Stimulated activated CD8-positive, alpha-beta memory T cell treated with anti-CD3 and anti-CD28 coated beads, Interleukin-4, amount 100 ng/mL, for 4 hours (primary cell): ENCODE measurements around the gene ZNF765.
A peak's percentile ranks its signal among the peaks of the same experiment; 100 is the strongest.
"Not testable (repeated sequence)": the region's sequence is repeated elsewhere in the genome, so short reads cannot be mapped to it uniquely, and the experiment has no call there.

Experiments
- DNase-seq, 2 donors: peaks; one replicate each; pipeline ENCODE4 v3.0.0-alpha.2; 2020; ENCODE audit warnings: low read depth in 2 of 2, low spot score in 1 of 2

Gene ZNF765

GRCh38 chr19:53394974-53395839 is at the start of gene ZNF765:
ZNF765 (plus strand) TSS chr19:53395149; CDS start chr19:53398016, 2,867 bp downstream.
- peak; percentile 91 to 98 for DNase-seq

DNA sequence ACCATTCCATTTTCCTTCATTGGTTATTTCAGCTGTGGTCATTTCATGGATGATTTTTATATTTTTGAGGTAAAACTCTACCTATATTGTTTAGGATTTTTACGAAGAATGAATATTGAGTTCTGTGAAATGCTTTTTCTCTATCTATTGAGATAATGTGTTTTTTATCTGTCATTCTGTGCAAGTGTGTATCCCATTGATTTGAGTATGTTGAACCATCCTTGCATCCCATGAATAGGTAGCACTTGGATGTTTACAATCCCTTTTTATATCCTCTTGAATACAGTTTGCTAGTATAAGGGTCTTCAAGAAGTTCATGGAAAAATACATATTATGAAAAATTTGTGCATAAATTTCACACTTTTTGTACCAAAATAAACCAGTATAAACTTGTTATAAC is 39.2 kb upstream of the ZNF765 start:
- no peak for DNase-seq

DNA sequence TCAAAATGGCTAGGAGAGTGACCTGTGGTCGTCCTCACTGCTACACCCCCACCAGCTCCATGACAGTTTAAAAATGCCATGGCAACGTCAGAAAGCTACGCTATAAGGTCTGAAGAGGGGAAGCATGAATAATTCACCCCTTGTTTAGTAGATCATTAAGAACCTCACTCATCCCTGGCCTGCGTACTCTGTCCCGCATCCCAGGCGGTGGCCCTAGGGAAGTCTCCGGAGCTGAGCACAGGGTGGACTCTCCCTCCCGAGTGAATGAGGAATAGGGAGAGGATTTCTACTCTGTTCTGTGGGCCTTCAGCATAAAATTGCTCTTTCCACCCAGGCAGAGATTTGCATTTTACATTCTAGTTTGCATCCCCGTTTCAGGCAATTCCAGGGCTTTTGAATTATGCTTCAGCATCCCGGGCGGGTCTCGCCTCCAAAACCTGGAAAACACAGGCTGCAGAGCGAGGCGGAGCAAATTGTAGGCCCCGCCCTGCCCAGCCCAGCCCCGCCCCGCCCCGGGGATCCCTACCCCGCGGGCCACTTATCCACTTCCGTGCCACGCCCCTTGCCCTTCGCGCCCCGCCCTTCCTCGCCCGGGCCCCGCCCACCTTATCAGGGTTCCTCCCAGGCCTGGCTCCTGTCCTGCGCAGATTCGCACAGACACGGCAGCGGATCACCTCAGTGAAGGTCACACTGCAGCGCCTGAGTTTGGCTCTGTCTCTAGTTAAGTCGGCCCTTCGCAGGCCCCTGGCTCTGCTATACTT is 36.9 kb upstream of the ZNF765 start:
- DNase-seq = no peak

DNA sequence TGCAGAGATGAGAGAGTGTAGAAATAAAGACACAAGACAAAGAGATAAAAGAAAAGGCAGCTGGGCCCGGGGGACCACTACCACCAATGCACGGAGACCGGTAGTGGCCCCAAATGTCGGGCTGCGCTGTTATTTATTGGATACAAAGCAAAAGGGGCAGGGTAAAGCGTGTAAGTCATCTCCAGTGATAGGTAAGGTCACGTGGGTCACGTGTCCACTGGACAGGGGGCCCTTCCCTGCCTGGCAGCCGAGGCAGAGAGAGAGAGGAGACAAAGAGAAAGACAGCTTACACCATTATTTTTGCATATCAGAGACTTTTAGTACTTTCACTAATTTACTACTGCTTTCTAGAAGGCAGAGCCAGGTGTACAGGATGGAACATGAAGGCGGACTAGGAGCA is 34.9 kb upstream of the ZNF765 start:
- DNase-seq = not testable (repeated sequence)

- DNase-seq = peak; percentile 93 to 95
Measured at GRCh38 chr19:53365134-53365898, 29.6 kb upstream of the ZNF765 start, which contains the start of gene ZNF525. ZNF525 (plus strand) TSS chr19:53365705; CDS start chr19:53372282, 6,577 bp downstream.

DNA sequence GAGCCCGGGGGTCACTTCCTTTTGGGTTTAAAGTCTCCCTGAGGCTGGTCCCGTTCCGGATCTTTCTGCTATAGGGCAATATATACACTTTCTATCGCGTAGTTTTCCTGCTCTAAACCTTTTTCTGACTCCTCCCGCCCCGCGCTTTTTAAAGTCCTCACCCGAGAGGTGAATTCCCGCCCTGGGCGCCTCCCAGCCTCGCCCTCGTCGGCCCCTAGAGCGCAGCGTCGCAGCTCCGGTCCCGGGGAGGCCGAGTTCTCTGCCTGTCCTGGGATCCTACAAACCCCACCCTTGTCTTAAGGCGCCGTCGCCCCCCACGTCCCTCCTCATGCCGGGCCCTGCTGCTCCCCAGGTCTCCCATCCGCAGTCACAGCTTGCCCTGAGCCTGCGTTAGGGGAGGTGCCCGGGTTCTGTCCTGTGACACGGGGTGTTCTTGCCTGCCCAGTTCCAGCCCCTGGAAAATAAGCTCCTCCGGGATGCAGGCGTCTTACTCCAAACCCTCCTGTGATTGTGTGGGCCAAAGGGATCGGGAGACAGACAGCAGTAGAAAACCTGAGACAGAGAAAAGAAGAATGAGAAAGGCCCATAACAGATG is 29.0 kb upstream of the ZNF765 start:
- DNase-seq = peak in 1 of 2 donors; percentile 1

DNA sequence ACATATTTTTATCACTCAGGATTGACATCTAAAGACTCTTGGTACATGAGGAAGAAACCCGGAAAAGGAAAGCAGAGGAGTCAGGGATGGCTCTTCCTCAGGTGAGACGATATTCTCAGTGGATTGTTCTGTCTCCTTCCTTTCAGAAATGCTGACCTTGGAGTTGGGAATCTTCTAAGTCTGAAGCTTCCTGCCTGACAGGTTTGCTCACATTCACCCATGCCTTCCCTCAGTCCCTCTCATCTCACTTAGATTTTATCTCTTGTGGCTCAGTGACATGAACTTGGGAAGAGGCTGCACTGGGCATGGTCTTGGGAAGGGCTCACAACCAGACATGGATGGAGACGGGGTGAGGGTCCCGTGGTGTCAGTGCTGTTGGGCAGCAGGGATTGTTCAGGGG is 22.8 kb upstream of the ZNF765 start:
- DNase-seq = no peak

GRCh38 chr19:53374288-53374687 is 20.7 kb upstream of the ZNF765 start:
- DNase-seq = no peak

GRCh38 chr19:53374743-53375142 is 20.2 kb upstream of the ZNF765 start:
- DNase-seq = no peak

DNA sequence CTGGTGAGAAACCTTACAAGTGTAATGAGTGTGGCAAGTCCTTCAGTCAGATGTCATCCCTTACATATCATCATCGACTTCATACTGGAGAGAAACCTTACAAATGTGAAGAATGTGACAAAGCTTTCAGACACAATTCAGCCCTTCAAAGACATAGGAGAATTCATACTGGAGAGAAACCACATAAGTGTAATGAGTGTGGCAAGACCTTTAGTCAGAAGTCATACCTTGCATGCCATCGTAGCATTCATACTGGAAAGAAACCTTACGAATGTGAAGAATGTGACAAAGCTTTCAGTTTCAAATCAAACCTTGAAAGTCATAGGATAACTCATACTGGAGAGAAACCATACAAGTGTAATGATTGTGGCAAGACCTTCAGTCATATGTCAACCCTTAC is 13.6 kb upstream of the ZNF765 start:
- no peak for DNase-seq

GRCh38 chr19:53388168-53388567 is 6.8 kb upstream of the ZNF765 start:
- no peak for DNase-seq

GRCh38 chr19:53388904-53389303 is 6.0 kb upstream of the ZNF765 start:
- DNase-seq = no peak

GRCh38 chr19:53389571-53389970 is 5.4 kb upstream of the ZNF765 start:
- no peak for DNase-seq

- DNase-seq = no peak
Measured at GRCh38 chr19:53389978-53390377, 5.0 kb upstream of the ZNF765 start.

- no peak for DNase-seq
Measured at GRCh38 chr19:53394522-53394973, 401 bp upstream of the ZNF765 start.

- DNase-seq = not testable (repeated sequence)
Measured at GRCh38 chr19:53395840-53396524, 1.0 kb downstream of the ZNF765 start.

DNA sequence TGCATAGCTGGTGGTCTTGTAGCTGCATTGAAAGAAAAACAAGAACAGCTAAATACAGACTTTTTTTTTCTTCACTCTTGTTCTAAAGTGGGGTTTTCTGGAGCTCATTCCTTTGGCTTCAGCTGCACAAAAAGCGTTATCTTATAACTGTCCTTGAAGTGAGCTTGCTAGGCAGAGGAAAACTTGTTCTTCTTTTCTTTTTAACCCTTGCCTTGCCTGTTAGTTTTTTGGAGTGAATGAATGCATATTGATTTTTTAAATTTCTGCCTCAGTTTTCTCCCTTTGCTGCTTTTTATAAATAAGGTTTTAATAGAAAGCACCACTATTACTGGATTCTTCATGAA is 1.5 kb downstream of the ZNF765 start:
- no peak for DNase-seq

DNA sequence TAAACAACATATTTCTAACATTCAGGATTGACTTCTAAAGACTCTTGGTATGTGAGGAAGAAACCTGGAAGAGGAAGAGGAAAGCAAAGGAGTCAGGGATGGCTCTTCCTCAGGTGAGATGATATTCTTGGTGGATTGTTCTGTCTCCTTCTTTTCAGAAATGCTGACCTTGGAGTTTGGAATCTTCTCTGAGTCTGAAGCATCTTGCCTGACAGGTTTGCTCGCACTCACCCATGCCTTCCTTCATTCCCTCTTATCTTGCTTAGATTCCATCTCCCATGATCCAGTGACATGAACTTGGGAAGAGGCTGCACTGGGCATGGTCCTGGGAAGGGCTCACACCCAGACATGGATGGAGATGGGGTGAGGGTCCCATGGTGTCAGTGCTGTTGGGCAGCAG is 3.0 kb downstream of the ZNF765 start:
- not testable (repeated sequence) for DNase-seq

DNA sequence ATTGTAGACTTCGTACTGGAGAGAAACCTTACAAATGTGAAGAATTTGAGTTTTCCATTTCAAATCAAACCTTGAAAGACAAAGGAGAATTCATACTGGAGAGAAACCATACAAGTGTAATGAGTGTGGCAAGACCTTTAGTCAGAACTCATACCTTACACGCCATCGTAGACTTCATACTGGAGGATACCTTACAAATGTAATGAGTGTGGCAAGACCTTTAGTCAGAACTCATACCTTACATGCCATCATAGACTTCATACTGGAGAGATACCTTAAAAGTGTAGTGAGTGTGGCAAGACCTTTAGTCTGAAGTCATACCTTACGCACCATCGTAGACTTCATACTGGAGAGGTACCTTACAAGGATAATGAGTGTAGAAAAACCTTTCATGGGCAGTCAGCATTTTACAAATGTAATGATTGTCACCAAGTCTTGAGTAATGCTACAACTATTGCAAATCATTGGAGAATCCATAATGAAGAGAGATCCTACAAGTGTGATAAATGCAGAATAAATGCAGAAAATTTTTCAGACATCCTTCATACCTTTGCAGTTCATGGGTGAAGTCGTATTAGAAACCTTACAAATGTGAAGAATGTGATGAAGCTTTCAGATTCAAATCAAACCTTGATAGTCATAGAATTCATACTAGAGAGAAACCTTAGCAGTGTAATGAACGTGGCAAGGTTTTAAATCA is 14.7 kb downstream of the ZNF765 start:
- no peak for DNase-seq
